HG03066 (cell line): ENCODE measurements around the gene NOD1.
"Not testable (repeated sequence)": the region's sequence is repeated elsewhere in the genome, so short reads cannot be mapped to it uniquely, and the experiment has no call there.

Source experiments
- ATAC-seq: cut with Tn5 transposase; IDR thresholded peaks from one replicate; pipeline ENCODE4 v1.9.1; 2021; ENCODE audit warnings: low read depth; ENCODE audit not compliant: unreplicated experiment

NOD1 gene, protein sequence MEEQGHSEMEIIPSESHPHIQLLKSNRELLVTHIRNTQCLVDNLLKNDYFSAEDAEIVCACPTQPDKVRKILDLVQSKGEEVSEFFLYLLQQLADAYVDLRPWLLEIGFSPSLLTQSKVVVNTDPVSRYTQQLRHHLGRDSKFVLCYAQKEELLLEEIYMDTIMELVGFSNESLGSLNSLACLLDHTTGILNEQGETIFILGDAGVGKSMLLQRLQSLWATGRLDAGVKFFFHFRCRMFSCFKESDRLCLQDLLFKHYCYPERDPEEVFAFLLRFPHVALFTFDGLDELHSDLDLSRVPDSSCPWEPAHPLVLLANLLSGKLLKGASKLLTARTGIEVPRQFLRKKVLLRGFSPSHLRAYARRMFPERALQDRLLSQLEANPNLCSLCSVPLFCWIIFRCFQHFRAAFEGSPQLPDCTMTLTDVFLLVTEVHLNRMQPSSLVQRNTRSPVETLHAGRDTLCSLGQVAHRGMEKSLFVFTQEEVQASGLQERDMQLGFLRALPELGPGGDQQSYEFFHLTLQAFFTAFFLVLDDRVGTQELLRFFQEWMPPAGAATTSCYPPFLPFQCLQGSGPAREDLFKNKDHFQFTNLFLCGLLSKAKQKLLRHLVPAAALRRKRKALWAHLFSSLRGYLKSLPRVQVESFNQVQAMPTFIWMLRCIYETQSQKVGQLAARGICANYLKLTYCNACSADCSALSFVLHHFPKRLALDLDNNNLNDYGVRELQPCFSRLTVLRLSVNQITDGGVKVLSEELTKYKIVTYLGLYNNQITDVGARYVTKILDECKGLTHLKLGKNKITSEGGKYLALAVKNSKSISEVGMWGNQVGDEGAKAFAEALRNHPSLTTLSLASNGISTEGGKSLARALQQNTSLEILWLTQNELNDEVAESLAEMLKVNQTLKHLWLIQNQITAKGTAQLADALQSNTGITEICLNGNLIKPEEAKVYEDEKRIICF

GRCh38 chr7:30478349-30479201 lies at the start of gene NOD1:
NOD1 (minus strand) TSS chr7:30478784; CDS start chr7:30456921, 21,863 bp downstream.
- peak; percentile 89 for ATAC-seq

- ATAC-seq = not testable (repeated sequence)
Observed at GRCh38 chr7:30527297-30527696, 48.7 kb upstream of the NOD1 start.

DNA sequence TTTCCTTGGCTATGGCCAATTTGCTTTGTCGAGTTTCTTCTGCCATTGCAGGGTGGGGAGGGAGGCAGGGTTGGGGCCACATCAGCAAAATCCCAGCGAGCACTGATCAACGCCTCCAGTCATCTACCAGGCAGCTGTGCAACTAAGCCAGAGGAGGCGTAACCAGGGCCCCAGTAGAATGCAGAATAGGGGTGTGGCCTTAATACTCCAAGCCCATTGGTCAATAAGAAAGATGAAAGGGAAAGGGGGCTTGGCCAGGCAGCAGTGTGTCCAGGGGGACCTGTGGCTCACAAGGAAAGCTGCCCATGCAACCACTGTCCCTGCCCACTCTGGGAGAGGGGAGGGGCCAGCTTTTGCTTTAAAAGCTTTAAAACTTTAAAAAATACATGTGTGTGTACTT lies 47.6 kb upstream of the NOD1 start:
- no peak for ATAC-seq

DNA sequence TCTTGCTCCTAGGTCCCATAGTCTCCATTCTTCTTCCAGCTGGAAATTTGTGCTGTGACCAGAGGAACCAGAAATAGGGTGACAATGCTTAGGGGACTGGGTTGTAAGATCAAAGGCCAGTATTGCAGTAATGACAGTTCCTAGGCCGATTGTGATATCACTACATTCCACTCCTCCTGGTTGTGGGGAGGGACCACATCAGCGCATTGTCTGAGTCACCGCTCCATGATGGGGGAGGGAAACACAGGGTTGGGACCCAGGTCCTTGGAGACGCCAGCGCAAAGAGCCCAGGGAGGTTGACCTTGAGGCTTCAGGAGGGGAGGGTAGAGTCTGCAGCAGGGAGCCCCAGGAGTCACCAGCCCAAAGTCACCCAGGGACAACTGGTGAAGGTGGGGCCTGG lies 46.8 kb upstream of the NOD1 start:
- no peak for ATAC-seq

DNA sequence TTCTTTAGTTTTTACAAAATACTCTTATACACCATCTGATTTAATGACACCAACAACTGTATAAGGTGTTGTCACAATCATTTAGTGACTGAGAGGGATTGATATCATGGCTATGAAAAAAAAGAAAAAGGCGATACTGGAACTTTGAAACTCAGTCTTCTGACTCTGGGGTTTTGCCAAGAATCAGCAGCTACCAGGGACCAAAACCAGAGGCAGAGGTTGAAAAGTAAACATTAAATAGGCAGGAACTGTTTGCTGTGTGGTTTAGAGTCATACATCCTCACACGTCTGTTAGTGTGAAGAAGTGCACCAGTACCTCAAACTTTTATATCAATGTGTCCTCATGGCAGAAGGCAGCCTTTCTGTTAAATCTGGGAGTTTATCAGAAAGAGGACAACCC lies 46.0 kb upstream of the NOD1 start:
- no peak for ATAC-seq

- ATAC-seq = no peak
Observed at GRCh38 chr7:30523466-30523865, 44.9 kb upstream of the NOD1 start.

- no peak for ATAC-seq
Observed at GRCh38 chr7:30522159-30522558, 43.6 kb upstream of the NOD1 start.

DNA sequence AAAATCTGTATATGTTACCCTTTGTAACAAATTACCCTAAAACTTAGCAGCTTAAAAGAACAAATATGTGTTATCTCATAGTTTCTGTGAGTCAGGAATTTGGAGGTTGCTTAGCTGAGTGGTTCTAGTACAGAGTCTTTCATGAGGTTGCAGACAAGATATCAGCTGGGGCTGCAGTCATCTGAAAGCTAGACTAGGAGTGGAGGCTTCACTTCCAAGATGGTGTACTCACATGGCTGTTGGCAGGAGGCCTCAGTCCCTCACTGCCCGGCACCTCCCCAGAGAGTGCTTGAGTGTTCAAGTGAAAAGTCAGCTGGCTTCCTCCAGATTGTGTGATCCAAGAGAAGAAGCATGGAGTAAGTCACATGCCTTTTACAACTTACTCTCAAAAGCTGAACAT lies 42.9 kb upstream of the NOD1 start:
- no peak for ATAC-seq

GRCh38 chr7:30519122-30519521 lies 40.5 kb upstream of the NOD1 start:
- no peak for ATAC-seq

DNA sequence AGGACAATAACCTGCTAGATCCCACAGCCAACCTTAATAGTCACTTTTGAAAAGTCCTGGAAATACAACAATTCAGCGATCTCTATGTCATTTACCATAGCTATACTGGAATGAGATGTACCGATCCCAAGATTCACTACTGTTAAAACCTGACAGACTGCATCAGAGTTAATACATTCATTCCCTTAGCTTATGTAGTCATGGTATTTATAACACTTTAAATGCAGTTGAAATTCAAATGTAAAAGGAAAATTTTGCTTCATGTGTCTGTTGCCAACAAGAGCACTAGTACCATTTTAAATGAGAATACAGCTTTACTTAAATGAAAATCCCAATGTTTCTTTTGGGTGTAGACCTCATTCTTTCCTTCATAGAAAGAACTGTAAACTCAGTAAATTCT lies 37.2 kb upstream of the NOD1 start:
- no peak for ATAC-seq

GRCh38 chr7:30514776-30515175 lies 36.2 kb upstream of the NOD1 start:
- no peak for ATAC-seq

- no peak for ATAC-seq
Observed at GRCh38 chr7:30514177-30514576, 35.6 kb upstream of the NOD1 start.

- ATAC-seq = no peak
Observed at GRCh38 chr7:30513762-30514161, 35.2 kb upstream of the NOD1 start.

DNA sequence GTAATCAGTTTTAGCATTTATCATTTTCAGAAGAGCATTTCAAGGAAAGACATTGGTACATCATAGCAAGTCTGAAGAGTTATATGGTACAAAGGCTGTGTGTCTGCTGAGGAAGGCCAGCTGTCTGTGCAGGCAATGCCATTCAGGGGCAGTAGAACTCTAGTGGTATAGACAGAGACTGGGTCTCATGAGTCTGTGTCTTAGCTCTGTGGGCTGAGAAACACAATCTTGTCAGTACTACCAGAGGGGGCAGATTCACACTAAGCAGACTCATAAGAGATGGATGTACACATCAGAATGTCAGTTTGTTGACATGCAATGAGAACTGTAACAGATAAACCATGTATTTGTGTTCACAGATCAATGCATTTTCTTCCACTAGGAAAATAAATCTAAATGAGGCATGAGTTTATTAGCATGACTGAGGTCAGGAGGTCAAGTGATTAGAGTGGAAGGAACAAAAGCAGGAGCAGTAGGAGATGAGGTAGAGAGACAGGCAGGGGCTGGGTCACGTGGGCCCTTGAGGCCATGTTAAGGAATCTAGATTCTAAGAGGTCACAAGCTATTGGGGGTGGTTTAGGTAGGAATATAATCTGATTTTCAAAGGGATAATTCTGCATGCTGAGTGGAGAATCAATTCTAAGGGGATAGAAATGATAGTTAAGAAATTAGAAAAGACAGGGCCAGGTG lies 33.5 kb upstream of the NOD1 start:
- ATAC-seq = no peak

- no peak for ATAC-seq
Observed at GRCh38 chr7:30511494-30511893, 32.9 kb upstream of the NOD1 start.

DNA sequence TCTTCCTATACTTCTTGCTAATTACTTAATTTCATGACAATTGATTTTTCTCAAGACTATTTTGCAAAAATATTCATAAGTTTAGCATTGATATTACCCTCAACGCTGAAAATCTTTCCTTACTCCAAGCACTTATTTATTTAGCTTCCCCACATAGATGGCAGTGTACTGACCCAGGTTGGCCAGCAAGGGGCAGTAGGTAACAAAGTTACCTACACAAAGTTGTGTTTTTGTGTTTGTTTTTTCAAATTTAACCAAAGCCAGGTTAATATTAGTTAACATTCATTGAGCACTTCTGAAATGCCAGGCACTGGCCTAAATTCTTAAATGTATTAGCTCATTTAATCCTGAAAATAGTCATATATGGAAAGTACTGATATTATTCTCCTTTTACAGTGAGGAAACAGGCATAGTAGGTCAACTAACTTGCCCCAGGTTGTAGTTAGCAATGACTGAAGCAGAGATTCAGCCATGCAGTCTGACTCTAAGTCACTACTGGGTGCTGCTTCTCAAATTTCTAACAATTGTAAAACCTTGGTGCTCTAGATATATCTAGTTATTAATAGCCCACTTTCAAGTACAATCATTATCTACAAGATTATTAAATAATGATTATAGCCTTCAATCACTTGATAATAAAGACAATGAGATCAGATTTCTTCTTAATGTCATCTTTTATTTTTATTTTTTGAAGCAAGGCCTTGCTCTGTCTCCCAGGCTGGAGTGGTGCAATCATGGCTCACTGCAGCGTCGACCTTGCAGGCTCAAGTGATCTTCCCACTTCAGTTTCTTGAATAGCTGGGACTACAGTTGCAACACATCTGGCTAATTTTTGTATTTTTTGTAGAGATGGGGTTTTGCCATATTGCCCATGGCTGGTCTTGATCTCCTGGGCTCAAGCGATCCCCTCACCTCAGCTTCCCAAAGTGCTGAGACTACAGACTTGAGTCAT lies 31.8 kb upstream of the NOD1 start:
- ATAC-seq = no peak

DNA sequence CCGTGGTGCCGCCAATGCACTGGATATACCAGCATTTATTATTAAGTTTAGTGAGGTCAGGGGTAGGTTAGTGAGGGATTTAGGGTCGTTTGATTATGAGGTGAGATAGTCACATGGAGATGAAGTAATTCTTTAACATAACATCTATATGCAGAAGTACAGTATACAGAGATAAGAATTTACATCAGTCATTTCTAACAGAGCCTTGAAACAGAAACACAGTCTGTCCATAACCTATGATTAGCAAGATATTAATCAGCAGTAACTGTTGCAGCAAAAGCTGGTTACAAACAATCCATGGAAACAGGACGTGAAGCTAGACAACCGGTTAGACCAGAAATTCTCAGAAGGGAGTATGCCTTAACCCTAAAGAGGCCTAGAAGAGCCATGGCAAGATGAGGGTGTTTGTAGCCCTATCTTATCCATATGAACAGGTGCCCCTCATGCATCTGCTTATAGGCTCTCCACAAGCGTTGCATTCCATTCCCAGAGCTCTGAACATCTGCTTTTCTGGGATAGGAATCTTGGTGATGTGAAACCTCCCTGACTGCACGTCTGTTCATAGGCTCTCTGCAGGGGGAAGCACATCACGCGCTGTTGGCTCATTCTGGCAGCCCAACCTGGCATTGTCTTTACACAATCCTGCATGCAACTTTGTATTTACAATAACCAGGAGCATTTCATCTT lies 30.7 kb upstream of the NOD1 start:
- not testable (repeated sequence) for ATAC-seq

- ATAC-seq = not testable (repeated sequence)
Observed at GRCh38 chr7:30507346-30507900, 28.8 kb upstream of the NOD1 start.
